Measurements from ENCODE around the gene MS4A12. TPM values are rescaled to one million over a fixed set of nuclear protein-coding genes. Genes with fewer than 3 reads are reported as not detected.

The MS4A12 gene
- polyA plus RNA-seq, 1 donor (not counting 4 experiments of a cell fraction or from before 2014, with no cell fraction given) = not detected

DNA sequence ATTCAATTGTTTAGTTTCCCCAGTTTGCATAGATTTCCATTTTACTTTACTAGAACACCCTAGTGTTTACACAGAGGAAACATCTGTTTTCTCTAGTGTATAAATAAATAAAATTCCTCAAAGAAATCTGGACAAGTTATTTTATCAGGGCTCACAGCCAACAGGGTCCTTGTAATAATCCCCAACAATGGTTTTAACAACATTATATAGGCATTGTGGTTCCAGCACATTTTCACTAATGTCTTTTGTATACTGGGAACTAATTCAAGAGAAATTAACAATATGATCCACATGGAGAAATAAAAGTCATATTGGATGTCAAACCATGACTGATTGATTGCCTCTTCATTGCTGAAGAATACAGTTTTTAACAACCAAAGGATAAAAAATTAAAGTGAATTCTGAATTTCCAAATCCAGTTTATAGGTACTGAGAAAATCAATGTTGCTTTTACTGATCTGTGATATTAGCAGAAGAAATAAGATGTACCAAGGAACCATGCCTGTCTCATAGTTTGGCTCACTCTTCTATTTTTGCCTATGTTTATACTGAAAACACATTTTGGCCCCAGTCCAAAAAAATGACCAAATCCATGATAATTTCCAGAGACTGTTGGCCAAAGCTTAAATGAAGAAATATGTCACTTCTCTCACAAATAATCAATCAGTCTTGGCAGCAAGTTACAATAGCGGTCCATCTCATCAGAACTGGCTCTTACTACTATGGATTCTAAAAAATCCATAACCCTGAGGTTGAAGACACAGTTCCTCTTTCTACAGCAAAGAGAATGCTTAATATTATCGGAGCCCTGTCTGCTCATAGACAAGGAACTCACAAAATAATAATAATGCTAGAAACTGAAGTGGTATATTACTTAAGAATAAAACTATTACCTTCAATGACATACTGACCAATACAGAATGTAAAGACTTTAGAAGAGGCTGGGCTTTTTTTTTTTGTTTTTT is 21.2 kb downstream of the MS4A12 start:
- dilution Hi-C loops (cut with MboI; ENCODE audit: extremely low pct_ligation_motif_present, low sequenced_read_pairs) = no loop called here
- Histone ChIP-seq H3K4me1 (ENCODE audit: control insufficient read depth, extremely low read depth, insufficient read depth, low read length) (no peaks in the 10 kb centered on the region), H3K36me3 (ENCODE audit: control insufficient read depth in 2 of 2, extremely low read depth in 1 of 2, insufficient read depth in 2 of 2, low read length in 2 of 2) (no peaks in the 10 kb centered on the region), H3K79me2 (ENCODE audit: control insufficient read depth, insufficient read depth, low read length) (no peaks in the 10 kb centered on the region), H3K4me2 (ENCODE audit: control insufficient read depth, extremely low read depth, insufficient read depth, low read depth, low read length) (no peak overlapping the region), H3K9me3 (ENCODE audit: control insufficient read depth, low read depth, low read length) (no peaks in the 10 kb centered on the region), H3K27me3 (ENCODE audit: control insufficient read depth, extremely low read depth, insufficient read depth, low read length) (no peaks in the 10 kb centered on the region), H3K9me1 (ENCODE audit: control insufficient read depth, extremely low read depth, insufficient read depth, low read length) (no peaks in the 10 kb centered on the region), H3K4me3 (ENCODE audit: control insufficient read depth in 2 of 3, extremely low read depth in 1 of 3, insufficient read depth in 2 of 3, low read depth in 1 of 3, low read length in 3 of 3) (no peak overlapping the region), H4K20me1 (ENCODE audit: control insufficient read depth, extremely low read depth, insufficient read depth, low read length) (no peaks in the 10 kb centered on the region), H3K9ac (ENCODE audit: control insufficient read depth, extremely low read depth, insufficient read depth, low read length) (no peak overlapping the region), H2AFZ (ENCODE audit: control insufficient read depth, low read length) (no peak overlapping the region), H3K27ac (ENCODE audit: control insufficient read depth, insufficient read depth, low read length) (no peak overlapping the region)
- FAIRE-seq = no peak
- TF ChIP-seq, protein P1, sequence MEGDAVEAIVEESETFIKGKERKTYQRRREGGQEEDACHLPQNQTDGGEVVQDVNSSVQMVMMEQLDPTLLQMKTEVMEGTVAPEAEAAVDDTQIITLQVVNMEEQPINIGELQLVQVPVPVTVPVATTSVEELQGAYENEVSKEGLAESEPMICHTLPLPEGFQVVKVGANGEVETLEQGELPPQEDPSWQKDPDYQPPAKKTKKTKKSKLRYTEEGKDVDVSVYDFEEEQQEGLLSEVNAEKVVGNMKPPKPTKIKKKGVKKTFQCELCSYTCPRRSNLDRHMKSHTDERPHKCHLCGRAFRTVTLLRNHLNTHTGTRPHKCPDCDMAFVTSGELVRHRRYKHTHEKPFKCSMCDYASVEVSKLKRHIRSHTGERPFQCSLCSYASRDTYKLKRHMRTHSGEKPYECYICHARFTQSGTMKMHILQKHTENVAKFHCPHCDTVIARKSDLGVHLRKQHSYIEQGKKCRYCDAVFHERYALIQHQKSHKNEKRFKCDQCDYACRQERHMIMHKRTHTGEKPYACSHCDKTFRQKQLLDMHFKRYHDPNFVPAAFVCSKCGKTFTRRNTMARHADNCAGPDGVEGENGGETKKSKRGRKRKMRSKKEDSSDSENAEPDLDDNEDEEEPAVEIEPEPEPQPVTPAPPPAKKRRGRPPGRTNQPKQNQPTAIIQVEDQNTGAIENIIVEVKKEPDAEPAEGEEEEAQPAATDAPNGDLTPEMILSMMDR (optimal IDR thresholded peaks at IDR 0.05 in 1 of 3, IDR thresholded peaks at IDR 0.05 in 1 of 3, conservative IDR thresholded peaks at IDR 0.05 in 1 of 3; ENCODE audit: extremely low read depth in 1 of 3, insufficient read depth in 2 of 3, low read length in 3 of 3) = no peak
- TF ChIP-seq EZH2 (IDR thresholded peaks at IDR 0.05; ENCODE audit: low read length) = no peak
- no peak for DNase-seq (ENCODE audit: low read depth, low spot score)

DNA sequence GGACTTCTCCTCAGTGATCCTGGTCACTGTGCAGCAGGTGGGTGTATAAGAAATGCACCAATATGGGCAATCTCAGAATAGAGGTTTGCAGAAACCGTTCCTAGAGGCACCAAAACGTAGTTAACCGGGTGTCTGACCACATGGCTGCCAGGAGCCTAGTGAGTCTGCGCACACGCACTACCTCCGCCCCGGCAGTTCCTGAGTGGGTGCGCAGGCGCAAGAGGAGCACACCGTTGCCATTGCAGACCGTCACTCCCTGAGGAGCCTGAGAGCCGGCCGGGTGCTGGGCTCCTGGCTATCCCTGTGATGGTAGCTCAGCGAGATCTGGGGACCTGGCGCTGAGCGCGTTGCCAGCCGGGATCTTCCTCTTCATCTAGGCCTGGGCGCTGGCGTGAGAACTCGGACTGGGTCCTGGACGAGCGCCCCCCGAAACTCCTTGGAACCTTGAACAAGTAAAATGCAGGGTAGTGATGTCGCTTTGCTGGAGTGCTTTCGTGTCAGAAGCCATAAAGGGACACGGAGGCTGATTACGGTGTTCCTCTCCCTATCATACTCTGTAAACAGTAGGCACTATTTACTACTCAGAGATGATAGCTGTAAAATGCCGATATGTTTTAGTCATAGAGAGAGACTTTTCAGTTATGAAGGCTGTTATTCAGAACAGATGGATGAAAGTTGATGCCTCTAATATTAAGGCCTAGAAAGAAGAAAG is 22.7 kb downstream of the MS4A12 start, which contains the start of gene MS4A13:
Gene MS4A13, plus strand, starts transcription at position 249 of the 712 bp plus-strand sequence. CDS start 2,692 bp downstream, outside the sequence.
- Histone ChIP-seq H3K9ac (ENCODE audit: control insufficient read depth, extremely low read depth, insufficient read depth, low read length) (no peak within 1 kb of the TSS), H3K27ac (ENCODE audit: control insufficient read depth, insufficient read depth, low read length) (no peak within 1 kb of the TSS), H3K4me2 (ENCODE audit: control insufficient read depth, extremely low read depth, insufficient read depth, low read depth, low read length) (no peak within 1 kb of the TSS), H3K4me1 (ENCODE audit: control insufficient read depth, extremely low read depth, insufficient read depth, low read length) (no peaks in the 10 kb centered on the region), H4K20me1 (ENCODE audit: control insufficient read depth, extremely low read depth, insufficient read depth, low read length) (no peaks in the 10 kb centered on the region), H3K9me3 (ENCODE audit: control insufficient read depth, low read depth, low read length) (no peaks in the 10 kb centered on the region), H3K4me3 (ENCODE audit: control insufficient read depth in 2 of 3, extremely low read depth in 1 of 3, insufficient read depth in 2 of 3, low read depth in 1 of 3, low read length in 3 of 3) (no peak within 1 kb of the TSS), H2AFZ (ENCODE audit: control insufficient read depth, low read length) (no peak within 1 kb of the TSS), H3K27me3 (ENCODE audit: control insufficient read depth, extremely low read depth, insufficient read depth, low read length) (no peaks in the 10 kb centered on the region), H3K79me2 (ENCODE audit: control insufficient read depth, insufficient read depth, low read length) (no peaks in the 10 kb centered on the region), H3K9me1 (ENCODE audit: control insufficient read depth, extremely low read depth, insufficient read depth, low read length) (no peaks in the 10 kb centered on the region), H3K36me3 (ENCODE audit: control insufficient read depth in 2 of 2, extremely low read depth in 1 of 2, insufficient read depth in 2 of 2, low read length in 2 of 2) (no peaks in the 10 kb centered on the region)
- FAIRE-seq = no peak
- TF ChIP-seq, protein P1 (optimal IDR thresholded peaks at IDR 0.05 in 1 of 3, IDR thresholded peaks at IDR 0.05 in 1 of 3, conservative IDR thresholded peaks at IDR 0.05 in 1 of 3; ENCODE audit: extremely low read depth in 1 of 3, insufficient read depth in 2 of 3, low read length in 3 of 3) = no peak
- TF ChIP-seq EZH2 (IDR thresholded peaks at IDR 0.05; ENCODE audit: low read length) = no peak
- no peak for DNase-seq (ENCODE audit: low read depth, low spot score)
- dilution Hi-C loops (cut with MboI; ENCODE audit: extremely low pct_ligation_motif_present, low sequenced_read_pairs) = no loop called here

Data from keratinocyte (primary cell).